Measurements from ENCODE around the gene MYO1G. TPM values are rescaled to one million over a fixed set of nuclear protein-coding genes. Genes with fewer than 3 reads are reported as not detected.

Gene MYO1G
- total and polyA plus RNA-seq, 9 of the 15 experiments (the other 6 are each of a cell fraction or from before 2014, with no cell fraction given): 0.03 to 0.62 (median 0.13) TPM; not detected in 1

GRCh38 chr7:44965937-44966730 is 12.7 kb downstream of the MYO1G start (continued):
- TF ChIP-seq ZNF282 (CRISPR knock-in tag; IDR thresholded peaks at IDR 0.05) (no peak), SPI1 (IDR thresholded peaks at IDR 0.05; ENCODE audit: borderline replicate concordance, low read depth, low read length) (no peak), EHMT2 (IDR thresholded peaks at IDR 0.05) (no peak)
- TF ChIP-seq, protein P1, sequence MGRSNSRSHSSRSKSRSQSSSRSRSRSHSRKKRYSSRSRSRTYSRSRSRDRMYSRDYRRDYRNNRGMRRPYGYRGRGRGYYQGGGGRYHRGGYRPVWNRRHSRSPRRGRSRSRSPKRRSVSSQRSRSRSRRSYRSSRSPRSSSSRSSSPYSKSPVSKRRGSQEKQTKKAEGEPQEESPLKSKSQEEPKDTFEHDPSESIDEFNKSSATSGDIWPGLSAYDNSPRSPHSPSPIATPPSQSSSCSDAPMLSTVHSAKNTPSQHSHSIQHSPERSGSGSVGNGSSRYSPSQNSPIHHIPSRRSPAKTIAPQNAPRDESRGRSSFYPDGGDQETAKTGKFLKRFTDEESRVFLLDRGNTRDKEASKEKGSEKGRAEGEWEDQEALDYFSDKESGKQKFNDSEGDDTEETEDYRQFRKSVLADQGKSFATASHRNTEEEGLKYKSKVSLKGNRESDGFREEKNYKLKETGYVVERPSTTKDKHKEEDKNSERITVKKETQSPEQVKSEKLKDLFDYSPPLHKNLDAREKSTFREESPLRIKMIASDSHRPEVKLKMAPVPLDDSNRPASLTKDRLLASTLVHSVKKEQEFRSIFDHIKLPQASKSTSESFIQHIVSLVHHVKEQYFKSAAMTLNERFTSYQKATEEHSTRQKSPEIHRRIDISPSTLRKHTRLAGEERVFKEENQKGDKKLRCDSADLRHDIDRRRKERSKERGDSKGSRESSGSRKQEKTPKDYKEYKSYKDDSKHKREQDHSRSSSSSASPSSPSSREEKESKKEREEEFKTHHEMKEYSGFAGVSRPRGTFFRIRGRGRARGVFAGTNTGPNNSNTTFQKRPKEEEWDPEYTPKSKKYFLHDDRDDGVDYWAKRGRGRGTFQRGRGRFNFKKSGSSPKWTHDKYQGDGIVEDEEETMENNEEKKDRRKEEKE (IDR thresholded peaks at IDR 0.05; ENCODE audit: borderline replicate concordance in 1 of 2, control insufficient read depth in 1 of 2, low read depth in 2 of 2, low read length in 1 of 2): no peak
- TF ChIP-seq, protein P2, sequence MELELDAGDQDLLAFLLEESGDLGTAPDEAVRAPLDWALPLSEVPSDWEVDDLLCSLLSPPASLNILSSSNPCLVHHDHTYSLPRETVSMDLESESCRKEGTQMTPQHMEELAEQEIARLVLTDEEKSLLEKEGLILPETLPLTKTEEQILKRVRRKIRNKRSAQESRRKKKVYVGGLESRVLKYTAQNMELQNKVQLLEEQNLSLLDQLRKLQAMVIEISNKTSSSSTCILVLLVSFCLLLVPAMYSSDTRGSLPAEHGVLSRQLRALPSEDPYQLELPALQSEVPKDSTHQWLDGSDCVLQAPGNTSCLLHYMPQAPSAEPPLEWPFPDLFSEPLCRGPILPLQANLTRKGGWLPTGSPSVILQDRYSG (tag; conservative IDR thresholded peaks at IDR 0.05; ENCODE audit: low read depth): no peak
